Neuron (in vitro differentiated cells): ENCODE data around the gene CDH23.

Experiments used
- H2AFZ ChIP-seq: one replicate; pipeline ENCODE4 v1.6.1; 2013; ENCODE audit warnings: low read depth, mild to moderate bottlenecking, inconsistent platforms, low read length, moderate library complexity
- H3K27me3 ChIP-seq: one replicate; pipeline ENCODE4 v1.6.1; 2013; ENCODE audit warnings: low read length; ENCODE audit not compliant: insufficient read depth
- H3K36me3 ChIP-seq: one replicate; pipeline ENCODE4 v1.6.1; 2013; ENCODE audit warnings: low read length; ENCODE audit not compliant: insufficient read depth
- H3K4me1 ChIP-seq: one replicate; pipeline ENCODE4 v1.6.1; 2013; ENCODE audit warnings: low read length; ENCODE audit not compliant: insufficient read depth
- H3K4me3 ChIP-seq: 2 replicates; pipeline ENCODE4 v1.5.1; 2013; ENCODE audit warnings: mild to moderate bottlenecking, low read length, moderate library complexity
- H3K9me3 ChIP-seq: one replicate; pipeline ENCODE4 v1.6.1; 2013; ENCODE audit warnings: low read length

Gene CDH23

GRCh38 chr10:71722849-71723248, 326.1 kb downstream of the CDH23 start:
- no peaks in the 10 kb centered on the region for H3K9me3 ChIP-seq
- no peak overlapping the region for H2AFZ ChIP-seq
- peaks cover 10% of the 10 kb centered on the region for H3K27me3 ChIP-seq
- no peaks in the 10 kb centered on the region for H3K4me1 ChIP-seq
- H3K4me3 ChIP-seq: no peak overlapping the region
- H3K36me3 ChIP-seq: no peaks in the 10 kb centered on the region

- no peaks in the 10 kb centered on the region for H3K4me1 ChIP-seq
- no peaks in the 10 kb centered on the region for H3K9me3 ChIP-seq
- H3K36me3 ChIP-seq: no peaks in the 10 kb centered on the region
- H2AFZ ChIP-seq: no peak overlapping the region
- no peak overlapping the region for H3K4me3 ChIP-seq
- peaks cover 10% of the 10 kb centered on the region for H3K27me3 ChIP-seq
Measured at GRCh38 chr10:71723311-71723710, 326.6 kb downstream of the CDH23 start.

GRCh38 chr10:71724539-71724938, 327.8 kb downstream of the CDH23 start:
- Histone ChIP-seq H3K27me3 (peaks cover 9% of the 10 kb centered on the region), H3K9me3 (no peaks in the 10 kb centered on the region), H3K4me1 (no peaks in the 10 kb centered on the region), H3K36me3 (no peaks in the 10 kb centered on the region), H3K4me3 (no peak overlapping the region), H2AFZ (no peak overlapping the region)

- Histone ChIP-seq H3K4me1 (no peaks in the 10 kb centered on the region), H3K4me3 (no peak overlapping the region), H3K36me3 (no peaks in the 10 kb centered on the region), H3K27me3 (peaks cover 2% of the 10 kb centered on the region), H2AFZ (no peak overlapping the region), H3K9me3 (no peaks in the 10 kb centered on the region)
Measured at GRCh38 chr10:71725249-71725648, 328.5 kb downstream of the CDH23 start.

- no peak overlapping the region for H3K4me3 ChIP-seq
- no peak overlapping the region for H2AFZ ChIP-seq
- peaks cover 2% of the 10 kb centered on the region for H3K27me3 ChIP-seq
- H3K36me3 ChIP-seq: no peaks in the 10 kb centered on the region
- no peaks in the 10 kb centered on the region for H3K9me3 ChIP-seq
- no peaks in the 10 kb centered on the region for H3K4me1 ChIP-seq
Measured at GRCh38 chr10:71725998-71726579, 329.4 kb downstream of the CDH23 start.

- Histone ChIP-seq H3K9me3 (no peaks in the 10 kb centered on the region), H3K4me1 (no peaks in the 10 kb centered on the region), H3K27me3 (peaks cover 5% of the 10 kb centered on the region), H3K4me3 (no peak overlapping the region), H3K36me3 (no peaks in the 10 kb centered on the region), H2AFZ (no peak overlapping the region)
Measured at GRCh38 chr10:71726580-71727104, 329.9 kb downstream of the CDH23 start.

- no peaks in the 10 kb centered on the region for H3K4me1 ChIP-seq
- H2AFZ ChIP-seq: no peak overlapping the region
- H3K27me3 ChIP-seq: peaks cover 5% of the 10 kb centered on the region
- no peaks in the 10 kb centered on the region for H3K36me3 ChIP-seq
- no peaks in the 10 kb centered on the region for H3K9me3 ChIP-seq
- H3K4me3 ChIP-seq: no peak overlapping the region
Measured at GRCh38 chr10:71727105-71727737, 330.5 kb downstream of the CDH23 start.

- Histone ChIP-seq H3K4me3 (no peak overlapping the region), H3K9me3 (no peaks in the 10 kb centered on the region), H2AFZ (no peak overlapping the region), H3K36me3 (no peaks in the 10 kb centered on the region), H3K27me3 (peaks cover 5% of the 10 kb centered on the region), H3K4me1 (no peaks in the 10 kb centered on the region)
Measured at GRCh38 chr10:71727738-71728737, 331.3 kb downstream of the CDH23 start.

GRCh38 chr10:71729161-71729636, 332.5 kb downstream of the CDH23 start:
- Histone ChIP-seq H3K36me3 (no peaks in the 10 kb centered on the region), H3K4me3 (no peak overlapping the region), H3K9me3 (no peaks in the 10 kb centered on the region)

GRCh38 chr10:71731791-71732190, 335.1 kb downstream of the CDH23 start:
- Histone ChIP-seq H3K36me3 (no peaks in the 10 kb centered on the region), H3K27me3 (peaks cover 8% of the 10 kb centered on the region), H2AFZ (no peak overlapping the region), H3K4me1 (no peaks in the 10 kb centered on the region), H3K9me3 (no peaks in the 10 kb centered on the region), H3K4me3 (no peak overlapping the region)

More at GRCh38 chr10:71729161-71729636, 332.5 kb downstream of the CDH23 start:
- Histone ChIP-seq H3K4me1 (no peaks in the 10 kb centered on the region), H3K27me3 (peaks cover 5% of the 10 kb centered on the region), H2AFZ (no peak overlapping the region)

- no peak overlapping the region for H3K4me3 ChIP-seq
- no peaks in the 10 kb centered on the region for H3K4me1 ChIP-seq
- H3K9me3 ChIP-seq: no peaks in the 10 kb centered on the region
- no peaks in the 10 kb centered on the region for H3K36me3 ChIP-seq
- peaks cover 19% of the 10 kb centered on the region for H3K27me3 ChIP-seq
- no peak overlapping the region for H2AFZ ChIP-seq
Measured at GRCh38 chr10:71734797-71735196, 338.1 kb downstream of the CDH23 start.

GRCh38 chr10:71735709-71736569, 339.2 kb downstream of the CDH23 start:
- Histone ChIP-seq H2AFZ (no peak overlapping the region), H3K4me1 (no peaks in the 10 kb centered on the region), H3K4me3 (no peak overlapping the region), H3K36me3 (no peaks in the 10 kb centered on the region), H3K27me3 (peaks cover 19% of the 10 kb centered on the region), H3K9me3 (no peaks in the 10 kb centered on the region)
